ENCODE measurements around the gene FKBP10.

DNA sequence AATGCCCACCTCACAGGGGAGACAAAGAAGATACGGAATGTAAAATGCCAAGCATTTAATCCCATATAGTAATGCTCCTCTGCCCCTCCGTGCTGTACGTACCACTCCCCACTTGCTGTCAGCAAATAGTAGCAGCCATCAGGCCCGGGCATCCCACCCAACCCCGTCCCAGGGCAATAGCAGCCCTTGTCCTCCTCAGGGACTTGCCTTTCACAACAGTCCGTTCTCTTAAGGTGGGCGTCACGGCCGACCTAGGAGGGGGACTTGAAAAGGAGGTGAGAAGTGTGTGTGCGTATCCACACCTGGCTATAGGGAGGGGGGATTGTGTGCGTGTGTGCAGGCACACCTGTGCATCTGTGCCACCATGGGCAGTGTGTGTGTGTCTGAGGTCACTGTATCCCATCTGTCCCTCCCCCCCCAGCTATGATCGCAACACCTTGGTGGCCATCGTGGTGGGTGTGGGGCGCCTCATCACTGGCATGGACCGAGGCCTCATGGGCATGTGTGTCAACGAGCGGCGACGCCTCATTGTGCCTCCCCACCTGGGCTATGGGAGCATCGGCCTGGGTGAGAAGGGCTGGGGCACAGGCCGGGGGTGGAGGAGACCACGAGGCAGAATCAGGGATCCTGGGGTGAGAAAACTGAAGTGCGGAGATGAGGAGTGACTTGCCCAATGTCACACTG is 4.0 kb downstream of the FKBP10 start:
- TF ChIP-seq ELF4 (IDR thresholded peaks at IDR 0.05) (no peak), SUZ12 (IDR thresholded peaks at IDR 0.05) (no peak), ARNT (IDR thresholded peaks at IDR 0.05) (no peak), BHLHE40 (IDR thresholded peaks at IDR 0.05; ENCODE audit: borderline replicate concordance) (no peak), LEF1 (IDR thresholded peaks at IDR 0.05; ENCODE audit: borderline replicate concordance) (no peak), FOXM1 (IDR thresholded peaks at IDR 0.05; ENCODE audit: borderline replicate concordance) (no peak), HDGF (IDR thresholded peaks at IDR 0.05; ENCODE audit: borderline replicate concordance) (no peak), FOXA1 (IDR thresholded peaks at IDR 0.05) (no peak), FOXK2 (IDR thresholded peaks at IDR 0.05) (no peak), SP1 (IDR thresholded peaks at IDR 0.05) (no peak), ZNF384 (IDR thresholded peaks at IDR 0.05) (no peak)
- TF ChIP-seq, protein P1, sequence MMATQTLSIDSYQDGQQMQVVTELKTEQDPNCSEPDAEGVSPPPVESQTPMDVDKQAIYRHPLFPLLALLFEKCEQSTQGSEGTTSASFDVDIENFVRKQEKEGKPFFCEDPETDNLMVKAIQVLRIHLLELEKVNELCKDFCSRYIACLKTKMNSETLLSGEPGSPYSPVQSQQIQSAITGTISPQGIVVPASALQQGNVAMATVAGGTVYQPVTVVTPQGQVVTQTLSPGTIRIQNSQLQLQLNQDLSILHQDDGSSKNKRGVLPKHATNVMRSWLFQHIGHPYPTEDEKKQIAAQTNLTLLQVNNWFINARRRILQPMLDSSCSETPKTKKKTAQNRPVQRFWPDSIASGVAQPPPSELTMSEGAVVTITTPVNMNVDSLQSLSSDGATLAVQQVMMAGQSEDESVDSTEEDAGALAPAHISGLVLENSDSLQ (IDR thresholded peaks at IDR 0.05): no peak

All from HEK293T (cell line).